CD4-positive, CD25-positive, alpha-beta regulatory T cell (primary cell): ENCODE measurements around the gene CACNB4. TPM values are rescaled to one million over a fixed set of nuclear protein-coding genes. Genes with fewer than 3 reads are reported as not detected.
A peak's percentile ranks its signal among the peaks of the same experiment; 100 is the strongest.
"Not testable (repeated sequence)": the region's sequence is repeated elsewhere in the genome, so short reads cannot be mapped to it uniquely, and the experiment has no call there.

Experiments used
- ATAC-seq, 2 donors: fragments of 150-1000 bp; cut with Tn5 transposase; one replicate each; pipeline ENCODE4 v1.10.0; 2021; ENCODE audit warnings: low read depth in 2 of 2, moderate number of reproducible peaks in 2 of 2, moderate library complexity in 1 of 2
- DNase-seq, 3 donors: peaks; one replicate each; pipeline versions ENCODE4 v3.0.0 to v3.0.0-alpha.2; 2012 to 2022; ENCODE audit warnings: mixed read lengths in 1 of 3
- H3K27ac ChIP-seq: one replicate; pipeline ENCODE4 v1.7.0; 2013; ENCODE audit warnings: mild to moderate bottlenecking, low read length; ENCODE audit not compliant: insufficient read depth, poor library complexity, severe bottlenecking
- H3K27me3 ChIP-seq: one replicate; pipeline ENCODE4 v1.7.0; 2013; ENCODE audit warnings: low read length; ENCODE audit not compliant: control insufficient read depth, insufficient read depth
- H3K36me3 ChIP-seq: one replicate; pipeline ENCODE4 v1.7.0; 2013; ENCODE audit warnings: mild to moderate bottlenecking, low read length, moderate library complexity; ENCODE audit not compliant: control insufficient read depth, insufficient read depth
- H3K4me1 ChIP-seq: 2 replicates; pipeline ENCODE4 v1.7.0; 2013; ENCODE audit warnings: mild to moderate bottlenecking, low read length; ENCODE audit not compliant: insufficient read depth, control insufficient read depth, poor library complexity, severe bottlenecking
- H3K4me3 ChIP-seq: one replicate; pipeline ENCODE4 v1.7.0; 2013; ENCODE audit warnings: low read depth, mild to moderate bottlenecking, low read length, moderate library complexity
- H3K9me3 ChIP-seq, 2 experiments: 1 replicate in 1 of 2; 2 replicates in 1 of 2; pipeline ENCODE4 v1.7.0; 2013; ENCODE audit warnings: low read length in 2 of 2, mild to moderate bottlenecking in 1 of 2, moderate library complexity in 1 of 2; ENCODE audit not compliant: control insufficient read depth in 2 of 2
- H3K27ac Mint-ChIP-seq, 3 donors: one replicate each; pipeline ENCODE4 v1.8.0; 2020 to 2022; ENCODE audit warnings: mild to moderate bottlenecking in 3 of 3, mixed read lengths in 3 of 3, moderate library complexity in 2 of 3
- H3K27me3 Mint-ChIP-seq: one replicate; pipeline ENCODE4 v1.8.0; 2022; ENCODE audit warnings: mild to moderate bottlenecking, mixed read lengths
- H3K36me3 Mint-ChIP-seq: one replicate; pipeline ENCODE4 v1.8.0; 2020; ENCODE audit warnings: mixed read lengths
- H3K4me1 Mint-ChIP-seq, 4 donors: one replicate each; pipeline ENCODE4 v1.8.0; 2020 to 2022; ENCODE audit warnings: mixed read lengths in 4 of 4, mild to moderate bottlenecking in 1 of 4
- H3K4me3 Mint-ChIP-seq, 4 donors: one replicate each; pipeline ENCODE4 v1.8.0; 2020 to 2022; ENCODE audit warnings: mild to moderate bottlenecking in 4 of 4, mixed read lengths in 4 of 4, moderate library complexity in 3 of 4
- H3K9me3 Mint-ChIP-seq, 7 donors: one replicate each; pipeline ENCODE4 v1.8.0; 2020 to 2022; ENCODE audit warnings: mixed read lengths in 7 of 7, mild to moderate bottlenecking in 3 of 7, moderate library complexity in 2 of 7
- polyA plus RNA-seq, 4 donors: library from polyadenylated mRNA; unstranded; fragments of 300-500 nt; fragmentation: Illumina TruSeq; gene quantifications; one replicate each; pipeline ENCODE4 v1.2.3, GENCODE V29; 2021
- total RNA-seq: library from RNA; stranded (reverse); gene quantifications from one replicate; pipeline ENCODE4 v1.2.3, GENCODE V29; 2022

Gene CACNB4
- total and polyA plus RNA-seq, 5 donors from 2014 or later = 0.30 TPM; not detected in 4

DNA sequence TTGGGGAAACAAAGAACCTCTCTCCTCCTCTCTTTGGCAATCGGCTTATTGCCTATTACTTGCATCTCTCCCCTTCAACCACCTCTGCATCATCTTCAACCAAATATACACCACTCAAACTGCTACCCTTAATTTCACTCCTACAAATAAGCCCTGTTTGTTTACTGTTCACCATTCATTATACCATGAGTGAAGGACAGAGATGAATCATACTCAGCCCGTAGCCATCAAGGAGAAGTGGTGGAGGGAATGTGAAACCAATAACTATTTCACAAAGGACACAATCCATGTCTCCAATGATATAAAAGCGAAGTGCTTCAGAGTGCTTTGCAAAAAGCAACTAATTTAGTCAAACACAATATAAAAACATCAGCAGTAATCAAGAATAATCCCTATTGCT is 76.8 kb downstream of the CACNB4 start:
- DNase-seq (no peak), ATAC-seq (no peak)
- Histone ChIP-seq H3K36me3 (no peaks in the 10 kb centered on the region), H3K4me1 (no peaks in the 10 kb centered on the region), H3K27me3 (peaks cover 3% of the 10 kb centered on the region), H3K27ac (no peak overlapping the region), H3K4me3 (no peak overlapping the region), H3K9me3 (no peaks in the 10 kb centered on the region)
- Mint-ChIP-seq H3K4me3 (no peak overlapping the region), H3K4me1 (peaks cover 0 to 7% (median 4%) of the 10 kb centered on the region in 4 donors), H3K27me3 (peaks cover 39% of the 10 kb centered on the region), H3K27ac (no peak overlapping the region), H3K9me3 (peaks cover 0 to 3% (median 0%) of the 10 kb centered on the region in 7 donors), H3K36me3 (no peaks in the 10 kb centered on the region)

DNA sequence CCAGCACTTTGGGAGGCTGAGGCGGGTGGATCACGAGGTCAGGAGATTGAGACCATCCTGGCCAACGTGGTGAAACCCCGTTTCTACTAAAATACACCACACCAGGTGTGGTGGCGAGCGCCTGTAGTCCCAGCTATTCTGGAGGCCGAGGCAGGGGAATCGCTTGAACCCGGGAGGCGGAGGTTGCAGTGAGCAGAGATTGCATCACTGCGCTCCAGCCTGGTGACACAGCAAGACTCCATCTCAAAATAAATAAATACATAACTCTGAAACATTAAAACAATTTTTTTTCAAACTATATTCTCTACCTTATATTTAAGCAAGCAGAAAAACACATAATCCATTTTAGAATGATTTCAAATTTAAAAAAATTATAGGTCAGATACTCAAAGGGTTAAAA is 77.8 kb downstream of the CACNB4 start:
- H3K4me1 Mint-ChIP-seq, H3K9me3 Mint-ChIP-seq, H3K27me3 ChIP-seq, H3K27ac Mint-ChIP-seq, H3K27ac ChIP-seq, ATAC-seq, H3K4me3 Mint-ChIP-seq, H3K36me3 Mint-ChIP-seq, H3K4me1 ChIP-seq, H3K36me3 ChIP-seq, DNase-seq, H3K4me3 ChIP-seq, H3K9me3 ChIP-seq: not testable (repeated sequence)
- peaks cover 31% of the 10 kb centered on the region for H3K27me3 Mint-ChIP-seq

DNA sequence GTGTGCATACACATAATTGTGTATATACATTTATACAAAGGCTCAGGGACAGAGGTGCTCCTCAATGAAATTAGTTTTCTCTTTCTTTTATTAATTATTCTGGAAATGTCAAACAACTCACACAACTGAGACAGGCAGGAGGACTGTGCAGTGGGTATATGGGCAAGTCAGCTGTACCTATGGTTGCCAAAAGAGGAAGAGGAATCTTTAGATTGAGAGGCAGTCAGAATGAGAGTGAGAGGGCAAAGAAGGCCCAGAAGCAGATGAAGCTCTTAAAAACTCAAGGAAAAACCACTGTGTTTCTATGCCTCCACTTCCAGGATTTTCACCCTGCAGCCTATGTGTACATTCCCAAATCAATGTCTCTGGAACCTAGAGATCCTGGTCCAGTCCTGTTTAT is 79.1 kb downstream of the CACNB4 start:
- Mint-ChIP-seq H3K4me1 (no peaks in the 10 kb centered on the region), H3K4me3 (no peak overlapping the region), H3K36me3 (no peaks in the 10 kb centered on the region)

DNA sequence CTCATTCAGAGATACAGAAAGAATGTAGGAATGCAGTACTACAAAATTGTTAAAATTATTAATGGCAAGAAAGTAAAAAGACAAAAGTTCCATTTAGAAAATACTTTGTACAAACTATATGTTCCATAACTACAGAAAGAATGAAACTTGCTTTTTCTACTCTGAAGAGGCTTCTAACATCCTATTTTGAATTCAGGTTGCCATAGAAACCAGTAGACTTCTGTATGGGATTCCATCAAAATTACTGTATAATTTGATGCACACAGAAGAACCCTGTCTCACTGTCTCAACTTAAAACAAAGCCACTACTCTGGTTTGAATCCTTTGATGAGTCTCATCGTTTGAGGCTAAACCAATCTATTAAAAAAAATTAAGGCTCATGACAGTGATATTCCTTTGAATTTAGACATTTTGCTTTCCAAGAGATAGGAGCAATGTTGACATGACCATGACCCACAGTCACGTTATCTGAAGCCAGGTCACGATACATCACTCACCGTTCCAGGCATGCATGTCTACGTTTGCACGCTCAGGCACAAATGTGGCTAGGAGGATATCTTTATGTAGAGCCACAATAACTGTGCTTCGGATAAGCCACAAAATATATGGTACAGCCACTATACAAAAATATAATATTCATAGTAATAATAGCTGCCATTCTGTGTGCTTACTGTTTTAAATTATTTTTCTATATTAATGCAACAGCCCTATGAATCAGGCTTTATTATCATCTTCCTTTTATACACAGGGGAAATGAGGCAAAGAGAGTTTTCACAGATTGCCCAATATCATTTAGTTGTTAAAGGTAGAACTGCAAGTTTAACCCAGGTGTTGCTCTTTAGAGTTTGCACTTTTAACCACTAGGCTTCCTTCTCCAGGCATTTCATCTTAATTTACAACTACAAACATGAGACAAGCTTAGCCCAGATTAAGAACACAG is 82.4 kb downstream of the CACNB4 start:
- H3K27me3 ChIP-seq = peaks cover 5% of the 10 kb centered on the region
- Mint-ChIP-seq H3K27me3 (peaks cover 23% of the 10 kb centered on the region), H3K27ac (no peak overlapping the region), H3K36me3 (no peaks in the 10 kb centered on the region), H3K9me3 (no peaks in the 10 kb centered on the region), H3K4me1 (no peaks in the 10 kb centered on the region), H3K4me3 (no peak overlapping the region)
- DNase-seq (no peak), ATAC-seq (no peak)
- H3K9me3 ChIP-seq = no peaks in the 10 kb centered on the region
- no peak overlapping the region for H3K4me3 ChIP-seq
- H3K4me1 ChIP-seq = no peaks in the 10 kb centered on the region
- no peaks in the 10 kb centered on the region for H3K36me3 ChIP-seq
- no peak overlapping the region for H3K27ac ChIP-seq

More for the DNA sequence above, 79.1 kb downstream of the CACNB4 start:
- Histone ChIP-seq H3K4me1 (no peaks in the 10 kb centered on the region), H3K36me3 (no peaks in the 10 kb centered on the region), H3K9me3 (no peaks in the 10 kb centered on the region), H3K27ac (no peak overlapping the region), H3K27me3 (peaks cover 5% of the 10 kb centered on the region), H3K4me3 (no peak overlapping the region)
- Mint-ChIP-seq H3K27ac (no peak overlapping the region), H3K27me3 (peaks cover 21% of the 10 kb centered on the region), H3K9me3 (no peaks in the 10 kb centered on the region)
- DNase-seq (no peak), ATAC-seq (no peak)

DNA sequence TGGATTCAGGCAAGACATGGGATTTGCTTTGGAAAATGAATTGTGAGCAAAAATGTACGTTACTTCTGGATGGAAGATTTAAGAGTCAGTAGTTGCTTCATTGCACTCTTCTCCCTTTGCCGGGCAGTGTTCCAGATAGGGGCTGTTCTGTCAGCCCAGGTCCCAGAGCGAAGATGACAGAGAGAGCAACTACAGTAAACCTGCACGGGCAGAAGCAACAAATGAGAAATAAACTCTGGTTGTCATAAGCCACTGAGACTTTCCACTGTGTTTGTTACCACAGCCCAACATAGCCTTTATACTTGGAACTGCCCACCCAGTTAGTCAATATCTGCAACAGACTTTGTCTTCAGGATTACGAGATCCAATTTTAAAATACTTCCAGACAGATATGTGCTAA is 83.3 kb downstream of the CACNB4 start:
- H3K36me3 Mint-ChIP-seq = no peaks in the 10 kb centered on the region
- no peaks in the 10 kb centered on the region for H3K9me3 Mint-ChIP-seq
- Histone ChIP-seq H3K9me3 (no peaks in the 10 kb centered on the region), H3K36me3 (no peaks in the 10 kb centered on the region), H3K27ac (no peak overlapping the region), H3K27me3 (peaks cover 5% of the 10 kb centered on the region), H3K4me3 (no peak overlapping the region), H3K4me1 (no peaks in the 10 kb centered on the region)
- H3K27me3 Mint-ChIP-seq = peaks cover 24% of the 10 kb centered on the region
- ATAC-seq = no peak
- H3K4me3 Mint-ChIP-seq = no peak overlapping the region
- no peak overlapping the region for H3K27ac Mint-ChIP-seq
- no peaks in the 10 kb centered on the region for H3K4me1 Mint-ChIP-seq
- no peak for DNase-seq

DNA sequence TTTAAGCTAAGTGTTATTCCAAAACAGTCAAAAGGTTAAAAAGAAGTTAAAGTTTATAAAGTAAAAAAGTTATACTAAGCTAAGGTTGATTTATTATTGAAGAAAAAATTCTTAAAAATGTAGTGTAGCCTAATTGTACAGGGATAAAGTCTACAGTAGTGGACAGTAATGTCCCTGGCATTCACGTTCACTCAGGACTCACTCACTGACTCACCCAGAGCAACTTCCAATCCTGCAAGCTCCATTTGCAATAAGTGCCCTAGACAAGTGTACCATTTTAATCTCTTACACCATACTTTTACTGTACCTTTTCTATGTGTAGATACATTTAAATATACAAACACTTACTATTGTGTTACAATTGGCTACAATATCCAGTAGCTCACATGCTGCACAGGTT is 86.1 kb downstream of the CACNB4 start:
- Mint-ChIP-seq H3K36me3 (no peaks in the 10 kb centered on the region), H3K9me3 (no peaks in the 10 kb centered on the region), H3K4me1 (no peaks in the 10 kb centered on the region), H3K4me3 (no peak overlapping the region), H3K27ac (no peak overlapping the region), H3K27me3 (peaks cover 15% of the 10 kb centered on the region)
- Histone ChIP-seq H3K4me3 (no peak overlapping the region), H3K4me1 (no peaks in the 10 kb centered on the region), H3K27ac (no peak overlapping the region), H3K27me3 (peaks cover 2% of the 10 kb centered on the region), H3K9me3 (no peaks in the 10 kb centered on the region), H3K36me3 (no peaks in the 10 kb centered on the region)
- DNase-seq (no peak), ATAC-seq (no peak)

DNA sequence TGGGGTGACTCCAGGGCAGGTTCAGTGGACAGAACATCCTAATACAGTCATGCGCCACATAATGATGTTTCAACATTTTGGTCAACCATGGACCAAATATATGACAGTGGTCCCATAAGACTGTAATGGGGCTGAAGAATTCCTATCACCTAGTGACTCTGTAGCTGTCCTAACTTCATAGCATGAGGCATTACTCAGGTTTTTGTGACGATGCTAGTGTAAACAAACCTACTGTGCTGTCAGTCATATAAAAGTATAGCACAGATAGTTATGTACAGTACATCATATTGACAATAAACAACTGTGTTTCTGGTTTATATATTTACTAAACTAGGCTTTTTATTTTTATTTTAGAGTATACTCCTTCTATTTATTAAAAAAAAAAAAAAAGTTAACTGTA is 87.1 kb downstream of the CACNB4 start:
- no peaks in the 10 kb centered on the region for H3K4me1 Mint-ChIP-seq
- H3K9me3 Mint-ChIP-seq = no peaks in the 10 kb centered on the region
- no peaks in the 10 kb centered on the region for H3K27me3 ChIP-seq
- no peaks in the 10 kb centered on the region for H3K36me3 Mint-ChIP-seq
- ATAC-seq (no peak), DNase-seq (no peak)
- no peak overlapping the region for H3K4me3 ChIP-seq
- no peak overlapping the region for H3K4me3 Mint-ChIP-seq
- peak overlapping the region in 1 of 3 donors; percentile 86 for H3K27ac Mint-ChIP-seq
- no peak overlapping the region for H3K27ac ChIP-seq
- H3K9me3 ChIP-seq = no peaks in the 10 kb centered on the region
- H3K36me3 ChIP-seq = no peaks in the 10 kb centered on the region
- peaks cover 15% of the 10 kb centered on the region for H3K27me3 Mint-ChIP-seq
- no peaks in the 10 kb centered on the region for H3K4me1 ChIP-seq

DNA sequence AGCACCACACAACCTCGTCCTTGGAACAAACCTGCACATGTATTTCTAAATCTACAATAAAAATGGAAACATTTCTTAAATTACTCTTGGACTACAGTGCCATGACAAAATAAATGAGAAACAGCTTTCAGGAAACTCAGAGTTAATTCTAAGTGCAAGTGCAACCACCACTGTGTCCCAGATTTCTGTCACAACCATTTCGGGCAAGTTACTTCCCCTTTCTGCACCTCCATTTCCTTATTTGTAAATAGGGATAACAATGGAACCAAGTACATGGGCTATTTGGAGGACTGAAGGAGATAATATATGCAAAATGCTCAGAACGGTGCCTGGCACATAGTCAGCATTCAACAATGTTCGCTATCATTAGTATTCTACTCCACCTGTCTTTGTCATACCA is 93.2 kb downstream of the CACNB4 start:
- ATAC-seq (no peak), DNase-seq (no peak)
- Mint-ChIP-seq H3K27me3 (peaks cover 12% of the 10 kb centered on the region), H3K4me1 (peaks cover 0 to 7% (median 6%) of the 10 kb centered on the region in 4 donors), H3K27ac (no peak overlapping the region), H3K36me3 (no peaks in the 10 kb centered on the region), H3K4me3 (no peak overlapping the region), H3K9me3 (no peaks in the 10 kb centered on the region)
- H3K36me3 ChIP-seq = no peaks in the 10 kb centered on the region
- no peak overlapping the region for H3K27ac ChIP-seq
- no peak overlapping the region for H3K4me3 ChIP-seq
- H3K4me1 ChIP-seq = no peaks in the 10 kb centered on the region
- no peaks in the 10 kb centered on the region for H3K9me3 ChIP-seq
- no peaks in the 10 kb centered on the region for H3K27me3 ChIP-seq
